Measurements from ENCODE around the gene RNASE13.

RNASE13 gene

GRCh38 chr14:21014761-21015190 is 19.8 kb downstream of the RNASE13 start (continued):
- TF ChIP-seq PATZ1 (tag by site-specific recombination; IDR thresholded peaks at IDR 0.05) = no peak
- TF ChIP-seq GFI1B (tag by site-specific recombination; IDR thresholded peaks at IDR 0.05) = no peak
- 0 out of 2 replicates have a peak, but pooled peaks have one; percentile 22 for TF ChIP-seq PRDM10 (tag by site-specific recombination; IDR thresholded peaks at IDR 0.05)
- TF ChIP-seq ZNF148 (tag by site-specific recombination; IDR thresholded peaks at IDR 0.05; ENCODE audit: borderline replicate concordance) = no peak
- TF ChIP-seq ZNF280C (tag by site-specific recombination; IDR thresholded peaks at IDR 0.05) = no peak
- TF ChIP-seq TRIM28 (IDR thresholded peaks at IDR 0.05; ENCODE audit: borderline replicate concordance, low read length) = no peak
- TF ChIP-seq ZNF513 (tag by site-specific recombination; IDR thresholded peaks at IDR 0.05) = no peak
- no peak for TF ChIP-seq ZNF529 (tag by site-specific recombination; IDR thresholded peaks at IDR 0.05; ENCODE audit: insufficient replicate concordance)
- no peak for TF ChIP-seq ZFP69B (tag by site-specific recombination; IDR thresholded peaks at IDR 0.05)

- Histone ChIP-seq H3K27ac (ENCODE audit: extremely low read depth, low read depth, low read length) (no peak overlapping the region), H3K4me3 (ENCODE audit: low read depth, low read length) (no peak overlapping the region), H3K4me1 (ENCODE audit: control insufficient read depth, insufficient read depth, low read length) (no peaks in the 10 kb centered on the region), H3K9me3 (ENCODE audit: control insufficient read depth, insufficient read depth, low read depth, low read length) (no peaks in the 10 kb centered on the region), H3K36me3 (ENCODE audit: control insufficient read depth in 2 of 2, insufficient read depth in 1 of 2, low read length in 2 of 2) (no peaks in the 10 kb centered on the region)
- ChIA-PET POLR2A (interaction anchor here (0.6 kb wide), 1 partner anchor 132 kb away, joined by 3 read pairs; no protein-coding TSS in a partner anchor), CTCF (interaction anchor here (1.1 to 6.9 kb wide), 8 partner anchors 10 to 95 kb away, joined by 3 to 206 read pairs (median 5); partner anchors contain the start of genes NDRG2 and RNASE7)
- TF ChIP-seq ZSCAN18 (tag by site-specific recombination; IDR thresholded peaks at IDR 0.05) = no peak
- no peak for TF ChIP-seq ZNF433 (tag by site-specific recombination; IDR thresholded peaks at IDR 0.05; ENCODE audit: low read depth)
- no peak for TF ChIP-seq OVOL3 (tag by site-specific recombination; IDR thresholded peaks at IDR 0.05)
- TF ChIP-seq KLF8 (tag by site-specific recombination; IDR thresholded peaks at IDR 0.05) = no peak
- TF ChIP-seq ZNF571 (tag by site-specific recombination; IDR thresholded peaks at IDR 0.05) = no peak
- no peak for TF ChIP-seq PATZ1 (tag by site-specific recombination; IDR thresholded peaks at IDR 0.05)
- TF ChIP-seq ZFP41 (tag by site-specific recombination; IDR thresholded peaks at IDR 0.05; ENCODE audit: borderline replicate concordance) = no peak
- TF ChIP-seq ZNF132 (tag by site-specific recombination; IDR thresholded peaks at IDR 0.05; ENCODE audit: borderline replicate concordance) = no peak
- TF ChIP-seq ZSCAN23 (tag by site-specific recombination; IDR thresholded peaks at IDR 0.05) = no peak
- TF ChIP-seq TCF7L2 (IDR thresholded peaks at IDR 0.05; ENCODE audit: borderline replicate concordance, low read depth, low read length) = no peak
These were observed 23.5 kb downstream of the RNASE13 start for GRCh38 chr14:21011136-21011535.

Measured in HEK293 (cell line).